ENCODE results near the gene SLC6A12.
"Not testable (repeated sequence)": the region's sequence is repeated elsewhere in the genome, so short reads cannot be mapped to it uniquely, and the experiment has no call there.

SLC6A12 gene

GRCh38 chr12:214003-214741 is at the start of gene SLC6A12:
SLC6A12 (minus strand) TSS chr12:214157; CDS start chr12:209986, 4,171 bp downstream.
- DNase-seq (ENCODE audit: low spot score) = no peak

- no peak for DNase-seq (ENCODE audit: low spot score)
Measured at GRCh38 chr12:263574-263973, 49.6 kb upstream of the SLC6A12 start.

GRCh38 chr12:262817-263216 is 48.9 kb upstream of the SLC6A12 start, which contains the start of gene SLC6A13:
SLC6A13 (minus strand) TSS chr12:262836; CDS start chr12:260052, 2,784 bp downstream.
- no peak for DNase-seq (ENCODE audit: low spot score)

GRCh38 chr12:262113-262512 is 48.2 kb upstream of the SLC6A12 start:
- DNase-seq (ENCODE audit: low spot score) = no peak

GRCh38 chr12:257521-258321 is 43.8 kb upstream of the SLC6A12 start:
- no peak for DNase-seq (ENCODE audit: low spot score)

- DNase-seq (ENCODE audit: low spot score) = no peak
Measured at GRCh38 chr12:256958-257357, 43.0 kb upstream of the SLC6A12 start.

GRCh38 chr12:256225-256624 is 42.3 kb upstream of the SLC6A12 start:
- DNase-seq (ENCODE audit: low spot score) = no peak

GRCh38 chr12:254912-255311 is 41.0 kb upstream of the SLC6A12 start:
- DNase-seq (ENCODE audit: low spot score) = no peak

GRCh38 chr12:254039-254438 is 40.1 kb upstream of the SLC6A12 start:
- no peak for DNase-seq (ENCODE audit: low spot score)

GRCh38 chr12:253116-253831 is 39.3 kb upstream of the SLC6A12 start:
- no peak for DNase-seq (ENCODE audit: low spot score)

GRCh38 chr12:252636-253035 is 38.7 kb upstream of the SLC6A12 start:
- no peak for DNase-seq (ENCODE audit: low spot score)

- no peak for DNase-seq (ENCODE audit: low spot score)
Measured at GRCh38 chr12:247271-247670, 33.3 kb upstream of the SLC6A12 start.

GRCh38 chr12:243381-243780 is 29.4 kb upstream of the SLC6A12 start:
- DNase-seq (ENCODE audit: low spot score) = no peak

- DNase-seq (ENCODE audit: low spot score) = no peak
Measured at GRCh38 chr12:242496-242895, 28.5 kb upstream of the SLC6A12 start.

- DNase-seq (ENCODE audit: low spot score) = no peak
Measured at GRCh38 chr12:241266-241665, 27.3 kb upstream of the SLC6A12 start.

- DNase-seq (ENCODE audit: low spot score) = no peak
Measured at GRCh38 chr12:240566-240965, 26.6 kb upstream of the SLC6A12 start.

GRCh38 chr12:238736-239398 is 24.9 kb upstream of the SLC6A12 start:
- no peak for DNase-seq (ENCODE audit: low spot score)

GRCh38 chr12:238116-238515 is 24.2 kb upstream of the SLC6A12 start:
- no peak for DNase-seq (ENCODE audit: low spot score)

- DNase-seq (ENCODE audit: low spot score) = no peak
Measured at GRCh38 chr12:237026-237815, 23.3 kb upstream of the SLC6A12 start.

GRCh38 chr12:236445-236844 is 22.5 kb upstream of the SLC6A12 start:
- no peak for DNase-seq (ENCODE audit: low spot score)

GRCh38 chr12:235967-236366 is 22.0 kb upstream of the SLC6A12 start:
- not testable (repeated sequence) for DNase-seq (ENCODE audit: low spot score)

All from NAMALWA (cell line).